GM08714 (cell line): ENCODE data around the gene RGS12.

Source experiments
- H3K4me3 ChIP-seq: fragments of 200-500 bp; sonication (Bioruptor generic); 2 replicates; pipeline ENCODE4 v1.5.1; 2014; ENCODE audit warnings: mild to moderate bottlenecking, low read length, inconsistent platforms
- ZNF274 ChIP-seq: IDR thresholded peaks from 2 replicates; pipeline ENCODE4 v1.6.1; 2012; ENCODE audit warnings: mild to moderate bottlenecking, low read depth, low read length

RGS12 gene

DNA sequence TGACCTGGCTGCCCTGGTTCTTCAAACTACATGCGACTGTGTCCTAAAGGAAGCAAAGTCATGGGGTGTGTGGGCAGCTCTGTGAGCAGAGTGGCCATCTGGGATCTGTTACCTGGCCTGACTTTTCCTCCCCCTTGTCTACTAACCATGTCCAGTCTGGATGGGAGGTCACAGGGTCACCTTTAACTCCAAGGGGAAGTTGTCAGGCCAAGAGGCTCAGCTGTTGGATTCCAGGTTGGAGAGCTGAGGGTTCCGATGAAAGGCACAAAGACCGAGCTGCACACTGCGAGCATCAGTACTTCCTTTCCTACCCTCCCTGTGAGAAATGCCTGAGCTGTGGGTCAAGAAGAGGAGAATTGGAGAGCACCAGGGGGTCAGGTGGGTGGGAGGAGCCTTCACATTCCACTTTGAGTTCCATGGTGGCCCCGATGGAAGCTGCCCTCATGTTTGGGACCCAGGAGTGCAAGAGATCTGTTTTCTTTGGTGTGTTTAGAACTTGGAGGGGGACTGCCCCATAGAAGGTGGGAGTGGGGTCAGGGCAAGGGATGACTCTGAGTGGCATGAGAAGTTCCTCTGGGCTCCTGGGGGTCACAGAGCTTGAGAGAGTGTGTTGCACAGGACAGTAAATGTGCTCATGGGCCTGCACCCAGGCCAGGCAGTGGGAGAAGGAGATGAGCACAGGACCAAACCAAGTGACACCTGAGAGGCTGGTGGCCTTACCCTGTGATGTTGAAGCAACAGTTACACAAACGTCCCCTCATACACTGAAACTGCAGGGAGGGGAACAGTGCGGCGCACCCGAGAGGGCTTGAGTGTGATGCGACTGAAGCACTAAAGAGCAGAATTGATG lies 36.2 kb downstream of the RGS12 start:
- TF ChIP-seq ZNF274 = no peak
- H3K4me3 ChIP-seq = no peak overlapping the region

DNA sequence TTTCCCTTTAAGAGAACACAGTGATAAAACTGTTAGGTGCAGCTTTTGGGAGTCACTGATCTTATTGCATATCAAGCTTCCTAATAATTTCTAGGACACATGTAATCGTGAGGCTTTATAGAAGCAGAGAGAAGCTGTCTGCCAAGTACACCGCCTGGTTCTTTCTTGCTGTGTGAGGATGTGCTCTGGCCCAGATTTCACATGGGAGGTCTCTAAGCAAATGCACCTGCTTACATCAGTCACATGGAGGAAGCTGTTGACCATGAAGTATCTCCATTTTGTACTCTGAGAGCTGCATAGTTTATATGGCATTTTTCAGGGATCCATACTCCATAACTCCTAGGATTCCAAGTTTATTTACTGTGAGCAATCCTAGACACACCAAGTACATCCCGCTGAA lies 37.1 kb downstream of the RGS12 start:
- no peak overlapping the region for H3K4me3 ChIP-seq
- no peak for TF ChIP-seq ZNF274

GRCh38 chr4:3330707-3331106 lies 37.9 kb downstream of the RGS12 start:
- H3K4me3 ChIP-seq = no peak overlapping the region
- no peak for TF ChIP-seq ZNF274

DNA sequence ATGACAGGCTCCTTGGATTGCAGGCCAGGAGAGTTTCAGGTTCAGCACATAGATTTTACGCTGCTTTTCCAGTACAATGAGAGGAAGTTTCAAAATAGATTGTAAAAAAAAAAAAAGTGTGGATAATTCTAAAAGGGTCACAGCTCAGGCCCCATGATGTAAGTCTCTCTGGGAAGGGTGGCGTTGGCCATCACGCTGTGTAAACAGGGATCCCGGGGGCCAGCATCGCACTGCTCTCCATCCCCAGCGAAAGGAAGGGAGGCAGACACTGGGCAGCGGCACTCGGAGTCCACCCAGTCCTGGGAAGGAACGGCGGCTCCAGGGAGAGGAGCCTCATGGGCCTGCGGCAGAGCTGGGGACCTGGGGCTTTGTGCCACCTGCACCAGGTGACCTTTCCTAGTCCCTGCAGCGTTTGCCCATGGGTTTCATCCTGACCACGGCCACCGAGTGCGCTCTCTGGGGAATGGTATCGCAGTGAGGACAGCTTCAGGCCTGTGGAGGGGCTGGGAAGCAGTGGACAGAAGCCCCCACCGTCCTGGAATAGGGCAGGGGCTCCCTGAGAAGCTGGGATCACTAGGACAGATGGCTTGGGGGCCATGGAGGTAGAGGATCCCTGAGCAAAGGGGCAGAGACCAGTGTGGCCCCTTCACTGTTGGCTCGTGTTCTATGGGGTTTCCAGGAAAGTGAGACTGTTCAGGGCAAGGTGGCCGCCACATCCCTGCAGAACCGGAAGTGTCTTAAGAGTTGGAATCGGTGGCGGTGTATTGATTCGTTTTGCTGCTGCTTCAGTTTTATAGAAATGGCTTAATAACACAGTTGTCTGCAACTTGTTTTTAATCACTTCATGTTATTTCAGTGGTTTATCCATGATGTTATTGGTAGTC lies 38.9 kb downstream of the RGS12 start:
- H3K4me3 ChIP-seq = no peak overlapping the region
- TF ChIP-seq ZNF274 = no peak

DNA sequence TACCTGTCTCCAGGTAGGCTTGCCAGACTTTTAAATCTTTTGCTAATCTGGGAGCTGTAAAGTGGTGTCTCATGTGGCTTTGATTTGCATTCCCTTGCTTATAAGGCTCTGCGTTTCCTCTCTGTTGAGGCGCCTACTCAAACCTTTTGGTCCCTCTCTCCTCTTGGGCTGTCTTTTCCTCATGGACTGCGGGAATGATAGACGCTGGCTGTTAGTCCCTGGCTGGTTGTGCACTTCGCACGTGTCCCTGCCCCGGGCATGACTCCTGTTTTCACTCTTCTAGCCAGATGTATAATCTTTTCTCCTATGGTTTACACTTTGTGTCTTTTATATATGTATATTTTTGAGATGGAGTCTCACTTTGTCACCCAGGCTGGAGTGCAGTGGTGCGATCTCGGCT lies 39.7 kb downstream of the RGS12 start:
- H3K4me3 ChIP-seq = no peak overlapping the region
- no peak for TF ChIP-seq ZNF274

DNA sequence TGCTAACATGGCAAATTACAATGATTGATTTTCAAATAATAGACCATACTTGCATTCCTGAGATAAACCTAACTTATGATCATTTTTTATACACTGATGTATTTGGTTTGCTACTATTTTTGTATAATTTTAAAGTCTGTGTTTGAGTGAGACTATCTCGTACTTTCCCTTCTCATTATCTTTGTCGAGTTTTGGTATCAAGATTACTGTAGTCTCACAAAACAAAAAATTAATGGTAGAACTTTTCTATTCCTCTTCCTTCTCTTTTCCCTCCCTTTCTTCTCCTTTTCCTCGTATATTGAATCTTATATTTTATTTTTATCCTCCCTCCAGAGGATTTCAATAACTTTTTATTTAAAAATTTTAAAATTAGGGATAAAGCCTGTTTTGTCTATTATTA lies 41.5 kb downstream of the RGS12 start:
- no peak overlapping the region for H3K4me3 ChIP-seq
- TF ChIP-seq ZNF274 = no peak

DNA sequence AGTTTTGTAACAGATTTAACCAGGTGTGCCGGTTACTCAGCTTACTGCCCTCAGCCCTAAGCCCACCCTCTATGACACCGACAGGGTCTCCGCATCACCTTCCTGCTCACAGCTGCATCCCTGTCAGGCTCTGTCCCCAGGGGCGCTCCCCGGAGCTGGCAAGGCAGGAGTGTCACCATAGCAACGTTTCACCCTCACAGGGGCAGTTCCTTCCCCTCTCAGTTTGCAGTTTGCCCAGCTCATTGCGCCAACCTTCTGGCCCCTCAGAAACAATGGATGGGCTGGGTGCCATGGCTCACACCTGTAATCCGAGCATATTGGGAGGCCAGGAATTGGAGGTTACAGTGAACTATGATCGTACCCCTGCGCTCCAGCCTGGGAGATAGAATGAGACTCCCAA lies 42.6 kb downstream of the RGS12 start:
- no peak overlapping the region for H3K4me3 ChIP-seq
- no peak for TF ChIP-seq ZNF274

GRCh38 chr4:3335982-3336381 lies 43.2 kb downstream of the RGS12 start:
- no peak overlapping the region for H3K4me3 ChIP-seq
- TF ChIP-seq ZNF274 = no peak

GRCh38 chr4:3336382-3337356 lies 43.8 kb downstream of the RGS12 start:
- no peak for TF ChIP-seq ZNF274
- H3K4me3 ChIP-seq = no peak overlapping the region

DNA sequence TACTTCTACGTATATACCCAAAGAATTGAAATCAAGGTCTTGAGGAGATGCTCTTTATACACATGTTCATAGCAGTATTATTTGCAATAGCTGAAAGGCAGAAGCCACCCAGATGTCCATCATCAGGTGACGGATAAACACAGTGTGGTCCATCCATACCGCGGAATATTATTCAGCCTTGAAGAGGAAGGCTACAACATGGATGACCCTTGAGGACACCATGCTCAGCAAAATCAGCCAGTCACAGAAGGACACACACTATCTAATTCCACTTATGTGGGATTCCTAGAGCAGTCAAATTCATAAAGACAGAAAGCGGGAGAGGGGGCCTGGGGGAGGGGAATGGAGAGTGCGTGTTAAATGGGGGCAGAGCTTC lies 44.5 kb downstream of the RGS12 start:
- TF ChIP-seq ZNF274 = no peak
- H3K4me3 ChIP-seq = no peak overlapping the region

- TF ChIP-seq ZNF274 = no peak
- no peak overlapping the region for H3K4me3 ChIP-seq
These were observed 45.0 kb downstream of the RGS12 start for GRCh38 chr4:3337811-3338210.

- TF ChIP-seq ZNF274 = no peak
- no peak overlapping the region for H3K4me3 ChIP-seq
These were observed 45.6 kb downstream of the RGS12 start for GRCh38 chr4:3338321-3338838.

- no peak for TF ChIP-seq ZNF274
These were observed 46.2 kb downstream of the RGS12 start for GRCh38 chr4:3338976-3339531.

More at GRCh38 chr4:3338976-3339531, 46.2 kb downstream of the RGS12 start:
- H3K4me3 ChIP-seq = no peak overlapping the region
